Activated CD8-positive, alpha-beta memory T cell treated with anti-CD3 and anti-CD28 coated beads for 4 hours (primary cell): ENCODE measurements around the gene MIA.
"Not testable (repeated sequence)": the region's sequence is repeated elsewhere in the genome, so short reads cannot be mapped to it uniquely, and the experiment has no call there.

Source experiments
- DNase-seq, 2 donors: peaks; one replicate each; pipeline ENCODE4 v3.0.0-alpha.2; 2020; ENCODE audit warnings: low read depth in 2 of 2

Gene MIA

DNA sequence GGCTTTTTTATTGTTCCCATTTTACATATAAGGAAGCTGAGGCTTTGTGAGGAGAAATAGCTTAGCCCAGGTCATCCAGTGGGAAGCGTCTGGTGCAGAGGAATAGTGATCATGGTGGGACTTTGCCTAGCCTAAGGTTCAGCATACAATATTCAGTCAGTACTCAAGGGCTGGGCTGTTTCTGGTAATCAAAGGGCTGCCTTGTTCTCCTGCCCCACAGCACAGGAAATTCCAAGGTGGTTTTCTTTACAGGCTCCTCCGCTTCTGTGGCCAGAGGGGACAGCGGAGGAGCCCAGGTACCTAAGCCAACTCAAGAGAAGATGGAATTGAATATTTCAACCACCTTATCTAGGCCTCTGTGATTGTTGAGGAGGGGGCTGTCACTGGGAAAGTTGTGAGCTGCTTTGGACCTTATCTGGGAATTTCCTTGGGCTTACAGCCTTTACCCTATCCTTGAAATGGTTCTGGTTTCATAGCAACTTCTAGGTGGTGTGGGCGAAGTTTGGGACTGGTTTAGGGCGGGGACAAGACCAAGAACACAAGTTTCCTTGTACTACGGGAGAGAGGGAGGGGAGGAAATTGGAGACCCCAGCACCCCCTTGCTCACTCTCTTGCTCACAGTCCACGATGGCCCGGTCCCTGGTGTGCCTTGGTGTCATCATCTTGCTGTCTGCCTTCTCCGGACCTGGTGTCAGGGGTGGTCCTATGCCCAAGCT, at the start of gene MIA:
Gene MIA, plus strand, starts transcription at position 606 of the 716 bp plus-strand sequence. Its CDS starts 22 bp downstream, at position 628.
- DNase-seq = no peak

DNA sequence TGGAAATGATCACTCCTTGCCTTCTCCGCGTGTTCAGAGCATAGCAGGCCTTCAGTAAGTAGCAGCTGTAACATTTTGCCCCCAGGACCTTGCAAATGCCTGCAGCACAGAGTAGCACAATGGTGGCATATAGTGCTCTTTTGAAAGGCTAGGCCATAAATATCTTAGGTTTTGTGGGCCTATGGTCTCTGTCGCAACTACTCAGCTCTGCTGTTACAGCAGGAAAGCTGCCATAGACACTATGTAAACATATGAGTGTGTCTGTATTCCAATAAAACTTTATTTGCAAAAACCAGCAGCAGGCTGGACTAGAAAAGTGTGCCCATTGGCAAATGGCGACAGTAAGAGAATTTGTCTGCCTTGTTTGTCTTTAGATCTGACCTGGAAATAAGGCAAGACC, 49.0 kb upstream of the MIA start:
- DNase-seq = no peak

DNA sequence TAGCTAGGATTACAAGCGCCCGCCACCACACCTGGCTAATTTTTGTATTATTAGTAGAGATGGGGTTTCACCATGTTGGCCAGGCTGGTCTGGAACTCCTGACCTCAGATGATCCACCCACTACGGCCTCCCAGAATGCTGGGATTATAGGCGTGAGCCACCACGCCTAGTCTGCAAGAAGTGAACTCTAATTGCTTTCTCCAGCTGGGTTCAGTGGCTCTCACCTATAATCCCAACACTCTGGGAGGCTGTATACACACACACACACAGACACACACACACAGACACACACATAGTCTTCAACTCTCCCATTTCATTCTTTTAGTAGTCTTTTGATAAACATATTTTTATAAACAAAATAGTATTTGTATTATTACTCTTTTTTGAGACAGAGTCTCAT, 45.3 kb upstream of the MIA start:
- not testable (repeated sequence) for DNase-seq

DNA sequence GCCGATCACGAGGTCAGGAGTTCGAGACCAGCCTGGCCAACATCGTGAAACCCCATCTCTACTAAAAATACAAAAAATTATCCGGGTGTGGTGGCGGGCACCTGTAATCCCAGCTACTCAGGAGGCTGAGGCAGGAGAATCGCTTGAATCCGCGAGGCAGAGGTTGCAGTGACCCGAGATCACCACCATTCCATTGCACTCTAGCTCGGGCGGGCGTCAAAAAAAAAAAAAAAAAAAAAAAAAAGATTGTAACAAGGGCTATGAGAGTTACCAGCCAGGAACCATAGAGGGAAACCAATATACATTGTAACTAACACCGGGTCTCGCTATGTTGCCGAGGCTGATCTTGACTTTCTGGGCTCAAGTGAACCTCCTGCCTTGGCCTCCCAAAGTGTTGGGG, 43.0 kb upstream of the MIA start:
- not testable (repeated sequence) for DNase-seq

DNA sequence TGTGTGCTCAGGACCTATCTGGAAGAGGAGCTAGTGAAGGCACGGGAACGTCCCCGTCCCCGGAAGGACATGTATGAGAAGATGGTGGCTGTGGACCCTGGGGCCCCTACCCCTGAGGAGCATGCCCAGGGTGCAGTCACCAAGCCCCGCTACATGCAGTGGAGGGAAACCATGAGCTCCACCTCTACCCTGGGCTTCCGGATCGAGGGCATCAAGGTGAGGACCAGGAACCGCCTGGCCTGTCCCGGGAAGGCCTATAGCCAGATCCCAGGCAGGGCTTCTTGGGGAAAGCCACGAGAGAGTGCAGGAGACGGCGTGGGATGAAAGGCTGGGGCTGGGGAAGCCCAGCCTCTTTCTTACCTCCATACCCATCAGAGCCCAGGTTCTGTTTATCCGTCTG, 42.2 kb upstream of the MIA start:
- DNase-seq = no peak

DNA sequence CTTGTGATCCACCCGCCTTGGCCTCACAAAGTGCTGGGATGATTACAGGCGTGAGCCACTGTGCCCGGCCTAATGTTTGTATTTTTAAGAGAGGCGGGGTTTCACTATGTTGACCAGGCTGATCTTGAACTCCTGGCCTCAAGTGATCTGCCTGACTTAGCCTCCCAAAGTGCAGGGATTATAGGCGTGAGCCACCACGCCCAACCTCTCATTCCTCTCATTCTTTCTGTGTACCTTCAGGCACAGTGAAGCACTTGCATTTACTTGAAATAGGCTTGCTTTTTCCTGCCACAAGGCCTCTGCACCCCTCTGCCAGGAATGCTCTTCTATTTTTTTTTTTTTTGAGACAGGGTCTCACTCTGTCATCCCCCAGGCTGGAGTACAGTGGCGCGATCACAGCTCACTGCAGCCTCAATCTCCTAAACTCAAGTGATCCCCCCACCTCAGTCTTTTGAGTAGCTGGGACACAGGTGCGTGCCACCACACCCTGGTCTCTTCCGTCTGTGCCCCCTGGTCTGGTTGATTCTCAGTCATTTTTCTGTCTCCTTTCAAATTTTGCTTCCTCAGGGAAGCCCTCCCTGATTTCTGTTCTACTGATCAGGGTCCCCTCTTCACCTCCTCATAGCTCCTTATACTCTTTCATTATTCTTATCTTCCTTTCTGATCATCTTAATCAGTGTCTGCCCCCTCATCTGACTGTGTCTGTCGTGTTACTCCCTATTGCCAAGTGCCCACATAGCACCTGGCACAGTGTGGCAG, 40.1 kb upstream of the MIA start:
- DNase-seq = no peak

DNA sequence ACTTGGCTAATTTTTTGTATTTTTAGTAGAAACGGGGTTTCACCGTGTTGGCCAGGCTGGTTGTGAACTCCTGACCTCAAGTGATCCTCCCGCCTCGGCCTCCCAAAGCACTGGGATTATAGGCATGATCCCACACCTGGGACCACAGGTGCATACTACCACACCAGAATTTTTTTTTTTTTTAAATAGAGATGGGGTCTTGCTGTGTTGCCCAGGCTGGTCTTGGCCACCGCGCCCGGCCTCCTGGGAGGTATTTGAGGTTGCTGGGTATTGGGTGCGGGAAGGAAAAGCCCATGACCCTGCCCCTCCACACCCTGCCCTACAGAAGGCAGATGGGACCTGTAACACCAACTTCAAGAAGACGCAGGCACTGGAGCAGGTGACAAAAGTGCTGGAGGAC, 38.7 kb upstream of the MIA start:
- no peak for DNase-seq

DNA sequence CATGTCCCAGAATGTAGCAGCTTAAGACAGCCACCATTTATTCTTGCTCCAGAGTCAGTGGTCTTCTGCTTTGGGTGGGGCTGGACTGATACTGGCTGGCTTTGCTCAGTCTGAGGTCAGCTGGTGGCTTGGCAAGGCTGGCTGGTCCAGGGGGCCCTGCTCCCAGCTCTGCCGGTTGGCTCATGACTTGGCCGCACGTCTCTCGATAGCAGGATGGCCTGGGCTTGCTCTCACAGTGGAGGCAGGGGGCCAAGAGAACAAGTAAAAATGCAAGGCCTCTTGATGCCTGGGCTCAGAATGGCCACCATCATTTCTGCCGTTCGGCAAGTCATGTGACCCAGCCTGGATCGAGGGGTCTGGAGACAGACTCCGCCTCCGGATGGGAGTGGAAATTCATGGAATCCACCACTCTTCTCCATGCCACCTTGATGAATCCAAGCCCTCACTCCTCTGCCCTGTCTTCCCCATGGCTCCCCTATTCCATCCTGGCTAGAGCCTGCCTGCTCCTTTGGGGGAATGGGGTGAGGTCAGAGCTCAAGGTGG, 38.1 kb upstream of the MIA start:
- no peak for DNase-seq

DNA sequence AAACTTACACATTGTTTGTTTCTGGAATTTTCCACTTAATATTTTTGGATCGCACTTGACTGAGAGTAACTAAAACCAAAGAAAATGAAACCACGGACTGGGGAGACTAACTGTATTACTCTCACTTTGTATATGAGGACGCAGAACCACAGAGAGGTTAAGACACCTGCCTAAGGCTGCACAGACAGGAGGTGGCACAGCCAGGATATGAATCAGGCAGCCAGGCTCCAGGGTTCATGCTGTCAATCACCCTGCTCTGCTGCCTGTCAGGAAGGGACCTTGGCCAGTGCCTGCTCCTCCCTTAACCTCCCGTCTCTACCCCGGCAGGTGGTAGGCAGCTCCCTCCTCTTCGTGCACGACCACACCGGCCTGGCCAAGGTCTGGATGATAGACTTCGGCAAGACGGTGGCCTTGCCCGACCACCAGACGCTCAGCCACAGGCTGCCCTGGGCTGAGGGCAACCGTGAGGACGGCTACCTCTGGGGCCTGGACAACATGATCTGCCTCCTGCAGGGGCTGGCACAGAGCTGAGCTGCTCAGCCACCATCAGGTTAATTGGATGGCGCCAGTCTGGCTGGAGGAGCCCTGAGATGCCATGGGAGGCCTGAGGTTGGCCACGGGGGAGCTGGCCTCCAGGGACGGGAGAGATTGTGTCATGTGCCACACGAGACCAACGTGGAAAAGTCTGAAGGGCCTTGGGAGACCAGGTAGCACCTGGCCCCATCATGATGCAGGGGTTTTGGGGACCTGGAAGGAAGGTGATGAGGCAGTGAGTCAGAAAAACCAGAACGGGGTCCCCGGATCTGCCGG, 36.1 kb upstream of the MIA start:
- no peak for DNase-seq

DNA sequence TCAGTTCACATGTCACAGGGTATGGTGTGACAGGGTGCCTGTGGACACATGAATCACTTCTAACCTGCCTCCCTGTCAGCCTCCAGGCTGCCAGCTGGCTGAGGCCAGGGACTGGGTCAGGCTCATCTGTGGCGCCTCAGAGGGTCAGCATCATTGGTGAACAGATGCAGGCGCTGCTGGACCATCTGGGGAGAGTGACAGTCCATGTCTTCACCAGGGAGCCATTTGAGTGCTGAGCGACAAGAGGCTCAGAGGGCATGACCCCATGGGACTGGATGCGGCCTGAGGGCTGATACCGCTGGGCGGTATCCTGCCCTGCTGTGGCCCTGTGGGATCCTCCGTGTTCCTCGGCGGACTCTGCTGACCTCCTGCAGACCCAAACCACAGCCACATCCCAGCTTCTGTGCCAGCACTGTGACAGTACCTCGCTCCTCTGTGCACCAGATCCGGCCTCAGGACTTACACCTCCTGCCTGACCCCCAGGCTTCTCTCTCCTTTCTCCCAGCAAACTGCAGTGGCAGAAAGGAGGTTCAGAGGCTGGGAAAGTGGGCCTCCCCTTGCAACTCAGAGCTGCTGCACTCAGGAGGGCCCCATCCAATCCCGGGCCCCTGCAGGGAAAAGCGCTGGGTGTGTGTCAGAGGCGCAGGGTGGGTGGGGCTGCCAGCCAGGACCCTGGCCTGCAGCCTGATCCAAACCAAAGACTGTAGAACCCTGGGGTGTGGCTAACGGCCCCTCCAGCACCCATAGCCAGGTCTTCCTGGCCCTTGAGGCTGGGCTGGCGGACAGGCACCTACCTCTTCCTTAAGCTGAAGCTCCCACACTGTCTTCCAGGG, 35.2 kb upstream of the MIA start:
- no peak for DNase-seq

DNA sequence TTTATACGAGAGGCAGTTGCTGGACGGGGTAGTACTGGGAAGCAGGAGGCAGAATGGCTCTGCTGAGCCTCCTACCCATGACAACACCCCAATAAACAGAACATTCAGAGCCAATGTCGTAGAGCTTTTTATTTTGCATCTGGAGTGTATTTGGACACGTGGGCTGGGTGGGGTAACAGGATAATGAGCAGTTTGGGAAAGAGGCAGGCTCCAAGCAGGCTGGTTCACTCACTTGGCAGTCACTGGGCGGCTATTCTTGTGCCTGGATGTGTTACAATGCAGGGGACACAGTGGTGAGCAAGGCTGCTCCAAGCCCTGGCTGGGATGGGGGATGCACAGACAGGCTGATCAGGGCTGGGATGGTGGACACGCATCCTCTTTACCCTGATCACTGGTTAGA, 34.6 kb upstream of the MIA start:
- DNase-seq = no peak

DNA sequence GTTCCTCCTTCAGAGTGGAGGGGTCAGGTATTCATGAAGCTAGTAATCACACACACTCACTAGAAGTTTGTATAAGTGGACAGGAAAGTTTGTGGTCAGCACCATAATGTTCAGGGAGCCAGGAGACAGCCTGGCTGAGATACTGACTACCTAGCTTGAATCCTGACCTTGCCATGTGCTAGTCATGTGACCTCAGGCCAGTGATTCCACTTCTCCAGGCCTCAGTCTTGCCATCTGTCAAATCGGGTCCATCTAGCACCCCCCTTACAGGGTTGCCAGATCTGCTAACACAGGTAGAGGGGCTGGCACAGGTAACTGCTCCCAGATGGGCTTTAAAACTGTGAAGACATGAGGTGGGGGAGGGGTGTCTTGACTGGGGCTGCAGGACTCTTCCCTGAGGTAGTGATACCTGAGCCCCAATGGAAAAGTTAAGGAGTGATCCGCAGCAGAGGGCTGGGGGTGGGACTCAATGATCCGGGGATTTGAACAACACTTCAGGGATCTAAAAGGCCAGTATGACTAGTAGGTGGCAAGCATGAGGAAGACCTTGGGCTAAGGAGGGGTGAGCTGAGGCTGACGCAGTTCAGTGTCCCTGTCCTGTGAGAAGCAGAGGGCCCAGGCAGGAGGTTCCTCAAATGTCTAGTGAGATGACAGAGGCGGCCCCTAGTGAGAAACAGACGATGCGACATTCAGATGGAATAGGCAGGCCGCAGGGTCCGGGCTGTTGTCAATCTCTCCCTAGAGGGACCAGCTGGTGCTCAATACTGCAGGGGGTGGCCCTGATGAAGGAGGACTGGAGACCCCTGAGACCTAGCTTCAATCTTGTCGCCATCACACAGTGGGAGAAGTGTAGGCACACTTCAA, 33.6 kb upstream of the MIA start:
- DNase-seq = no peak

DNA sequence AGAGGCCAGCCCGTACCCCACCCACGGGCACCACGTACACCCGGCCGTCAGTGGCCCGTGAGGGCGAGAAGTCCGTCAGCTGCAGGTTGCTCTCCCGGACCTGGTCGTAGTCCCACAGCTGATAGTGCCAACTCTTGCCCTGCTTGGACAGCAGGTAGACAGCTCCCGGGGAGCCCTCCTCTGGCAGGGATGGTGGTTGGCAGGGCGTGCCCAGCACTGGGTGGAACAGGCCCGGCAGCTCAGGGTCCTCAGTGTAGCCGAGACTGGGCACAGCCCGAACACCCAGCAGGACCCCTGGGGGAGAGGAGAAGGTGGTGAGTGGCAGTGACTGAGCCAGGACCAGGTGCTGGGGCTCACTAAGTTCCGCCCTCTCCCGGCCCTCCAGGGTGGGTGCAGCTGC, 32.8 kb upstream of the MIA start:
- DNase-seq = no peak

DNA sequence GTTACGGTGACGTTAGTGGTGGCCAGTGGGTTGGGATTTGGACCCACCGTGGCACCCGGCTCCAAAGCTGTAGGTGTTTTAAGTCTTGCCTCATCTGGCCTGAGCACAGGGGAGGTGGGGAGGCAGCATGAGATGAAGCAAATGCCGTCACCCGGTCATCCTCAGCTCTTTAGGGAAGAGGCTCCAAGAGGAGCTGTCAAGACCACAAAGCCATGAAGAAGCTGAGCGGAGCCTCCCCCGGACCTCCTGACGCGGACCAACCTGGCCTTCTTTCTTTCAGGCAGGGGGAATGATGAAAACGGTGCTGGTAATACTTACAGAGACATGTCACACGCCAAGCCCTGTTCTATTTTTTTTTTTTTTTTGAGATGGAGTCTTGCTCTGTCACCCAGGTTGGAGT, 32.4 kb upstream of the MIA start:
- no peak for DNase-seq

DNA sequence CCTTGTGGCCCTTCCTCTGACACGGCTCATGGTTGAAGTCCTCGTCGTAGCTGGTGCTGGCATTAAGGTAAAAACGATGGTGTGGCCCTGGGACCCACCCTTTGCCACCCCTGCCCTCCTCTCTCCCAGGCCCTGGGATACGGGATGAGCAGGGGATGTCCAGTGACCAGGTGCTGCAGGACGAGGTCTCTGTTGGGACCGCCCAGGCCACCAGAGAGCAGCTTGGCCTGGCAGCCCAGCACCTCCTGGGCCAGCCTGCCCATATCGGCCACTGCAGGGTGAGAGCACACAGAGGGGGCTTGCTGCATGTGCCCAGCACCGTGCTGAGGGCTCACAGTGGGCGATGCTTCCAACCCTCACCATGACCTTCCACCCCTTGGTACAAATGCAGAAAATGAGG, 31.4 kb upstream of the MIA start:
- DNase-seq = no peak

DNA sequence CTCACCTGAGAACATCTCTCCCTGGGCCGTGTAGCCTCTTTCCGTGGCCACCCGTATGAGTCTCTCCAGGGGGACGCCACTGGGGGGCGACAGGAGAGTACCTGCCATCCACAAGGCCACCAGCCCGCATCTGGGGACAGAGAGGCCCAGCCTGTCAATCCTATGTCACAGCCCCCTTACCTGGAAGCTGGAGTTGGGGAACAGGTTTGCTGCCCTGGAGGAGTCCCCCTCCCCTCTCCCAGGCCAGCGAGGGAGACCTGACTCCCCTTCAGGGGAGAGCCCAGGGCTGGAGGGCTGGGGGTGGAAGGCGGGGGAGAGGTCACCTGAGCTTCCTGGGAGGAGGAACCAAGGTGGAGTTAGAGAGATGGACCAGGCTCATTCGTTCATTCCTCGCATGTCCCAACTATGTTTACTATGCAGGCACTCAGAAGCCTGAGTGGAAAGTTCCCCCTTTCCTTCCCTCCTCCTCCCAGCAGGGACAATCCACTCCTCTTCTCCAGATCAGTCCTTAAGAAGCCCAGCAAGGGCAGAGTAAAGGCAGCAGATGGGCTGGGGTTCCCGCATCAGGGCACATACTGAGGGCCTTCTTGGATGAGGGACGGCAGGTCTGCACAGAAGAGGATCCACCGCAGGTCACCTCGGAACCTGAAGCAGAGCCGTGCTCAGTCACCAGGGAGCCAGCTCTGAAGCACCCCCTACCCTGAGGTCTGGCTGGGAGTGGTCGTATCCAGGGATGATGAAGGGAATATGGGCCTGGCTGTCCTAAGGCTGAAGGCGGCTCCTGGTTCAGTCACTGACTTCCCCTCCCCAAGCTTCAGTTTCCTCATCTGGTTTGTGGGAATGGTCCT, 30.5 kb upstream of the MIA start:
- DNase-seq = no peak

DNA sequence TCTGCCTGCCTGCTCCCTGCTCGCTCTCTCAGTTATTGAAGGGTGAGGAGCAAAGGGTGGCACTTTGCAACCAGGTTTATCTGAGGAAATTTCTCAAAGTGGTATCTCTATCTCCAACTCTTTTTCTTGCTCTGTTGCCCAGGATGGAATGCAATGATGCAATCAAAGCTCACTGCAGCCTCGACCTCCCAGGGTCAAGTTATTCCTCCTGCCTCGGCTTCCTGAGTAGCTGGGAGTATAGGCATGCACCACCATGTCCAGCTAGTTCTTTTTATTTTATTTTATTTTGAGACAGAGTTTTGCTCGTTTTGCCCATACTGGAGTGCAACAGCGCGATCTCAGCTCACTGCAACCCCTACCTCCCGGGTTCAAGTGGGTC, 29.9 kb upstream of the MIA start:
- no peak for DNase-seq

DNA sequence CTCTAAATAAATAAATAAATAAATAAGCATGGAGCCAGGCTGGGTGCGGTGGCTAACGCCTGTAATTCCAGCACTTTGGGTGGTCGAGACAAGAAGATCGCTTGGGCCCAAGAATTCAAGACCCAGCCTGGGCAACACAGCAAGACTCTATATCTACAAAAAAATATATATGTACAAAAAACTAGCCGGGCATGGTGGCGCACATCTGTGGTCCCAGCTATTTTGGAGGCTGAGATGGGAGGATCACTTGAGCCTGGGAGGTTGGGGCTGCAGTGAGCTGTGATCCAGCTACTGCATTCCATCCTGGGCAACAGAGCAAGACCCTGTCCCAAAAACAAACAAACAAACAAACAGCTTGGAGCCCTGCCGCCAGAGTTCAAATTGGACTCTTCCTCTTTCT, 27.8 kb upstream of the MIA start:
- DNase-seq = no peak

DNA sequence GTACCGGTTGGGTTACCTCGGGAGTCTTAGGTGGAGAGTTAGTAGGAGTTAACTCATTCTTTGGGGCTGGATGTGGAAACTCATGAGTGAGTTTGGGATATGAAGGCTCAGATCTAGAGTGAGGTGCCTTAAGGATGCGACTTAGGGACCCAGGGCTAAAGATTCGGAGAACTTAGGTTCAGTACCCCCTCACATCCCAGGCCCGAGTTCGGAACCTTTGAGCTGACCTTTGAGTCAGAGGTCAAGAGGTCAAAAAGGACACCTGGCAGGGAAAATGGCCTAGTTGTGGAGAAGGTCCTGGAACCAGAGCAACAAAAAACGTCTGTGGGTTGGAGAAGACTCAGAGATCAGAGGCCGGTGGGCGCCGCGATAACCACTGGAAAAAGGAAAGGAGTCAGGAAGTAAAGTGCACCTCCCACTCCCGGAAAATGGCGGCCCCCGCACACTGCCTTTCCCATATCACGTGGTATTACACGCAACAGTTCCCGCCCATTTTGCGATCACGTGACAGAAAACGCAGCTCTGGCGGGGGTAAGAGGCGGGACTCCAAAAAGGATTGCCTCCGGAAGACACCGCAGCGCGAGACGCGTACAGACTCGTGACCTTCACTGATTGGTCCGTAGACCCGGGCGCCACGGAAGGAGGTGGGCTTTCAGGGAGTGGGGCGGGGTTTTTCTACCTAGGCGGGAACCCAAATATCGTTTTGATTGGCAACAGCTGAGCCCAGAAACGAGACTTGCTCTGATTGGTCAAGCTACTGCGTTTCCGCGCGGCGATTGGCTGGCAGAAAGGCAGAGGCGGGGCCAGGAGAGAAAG, 25.1 kb upstream of the MIA start, which contains the start of gene ACTMAP:
Gene ACTMAP, minus strand, starts transcription at position 420 of the 816 bp plus-strand sequence. CDS start 674 bp downstream, outside the sequence.
- peak; percentile 98 to 99 for DNase-seq
